ENCODE data around the gene KRTAP2-1. TPM values are rescaled to one million over a fixed set of nuclear protein-coding genes. Genes with fewer than 3 reads are reported as not detected.
"Not testable (repeated sequence)": the region's sequence is repeated elsewhere in the genome, so short reads cannot be mapped to it uniquely, and the experiment has no call there.

KRTAP2-1 gene
- total RNA-seq, 5 donors from 2014 or later (not counting 1 experiment from before 2014, with no cell fraction given) = not detected

DNA sequence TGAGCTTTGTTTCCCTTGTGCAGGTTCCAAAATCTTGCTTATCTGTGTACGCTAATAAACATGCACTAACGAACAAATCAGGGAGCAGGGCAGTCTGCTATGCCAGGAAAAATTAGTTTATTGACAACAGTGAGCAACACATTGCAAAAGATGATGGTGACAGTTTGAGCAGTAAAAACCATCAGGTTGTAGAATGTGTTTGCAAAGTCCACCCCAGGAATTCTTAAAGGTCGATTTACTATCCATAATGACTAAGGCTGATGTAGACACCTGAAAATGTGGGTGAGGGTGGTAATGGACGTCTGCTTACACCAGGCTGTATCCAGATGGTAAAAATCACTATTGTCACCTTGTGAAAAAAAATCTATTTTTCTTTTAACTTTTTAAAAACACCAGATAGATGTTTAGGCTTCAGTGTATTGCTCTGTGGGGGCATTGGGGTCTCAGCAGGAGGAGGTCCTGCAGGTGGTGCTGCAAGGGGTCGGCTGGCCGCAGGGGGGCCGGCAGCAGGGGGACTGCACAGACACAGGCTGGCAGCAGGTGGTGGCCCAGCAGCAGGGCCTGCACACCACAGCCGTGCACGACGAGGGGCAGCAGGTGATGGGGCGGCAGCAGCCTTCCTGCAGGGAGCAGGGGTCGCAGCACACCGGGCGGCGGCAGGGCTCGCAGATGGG is 18.0 kb upstream of the KRTAP2-1 start:
- CTCF ChIA-PET = interaction anchor here in 1 of 2 donors (0.5 kb wide), 1 partner anchor 125 kb away, joined by 3 read pairs; no protein-coding TSS in a partner anchor
- WGBS (ENCODE audit: insufficient coverage) = 100% methylated on average over 2 of the region's 16 CpGs
- DNase-seq; H3K36me3 ChIP-seq (ENCODE audit: control insufficient read depth in 2 of 2, extremely low read depth in 1 of 2, insufficient read depth in 1 of 2, low read length in 1 of 2); H3K4me3 ChIP-seq (ENCODE audit: control insufficient read depth in 1 of 2, extremely low read depth in 1 of 2, low read length in 1 of 2); H3K27ac ChIP-seq (ENCODE audit: low read length); H3K9me3 ChIP-seq; H3K36me3 Mint-ChIP-seq; H3K9me3 Mint-ChIP-seq; H3K27ac Mint-ChIP-seq; POLR2A ChIA-PET; ATAC-seq (replicated peaks in 1 of 4); H3K4me1 ChIP-seq (ENCODE audit: control insufficient read depth in 1 of 2, extremely low read depth in 1 of 2, insufficient read depth in 2 of 2, low read length in 2 of 2); H3K27me3 ChIP-seq (replicated peaks in 1 of 2; ENCODE audit: control insufficient read depth in 2 of 2, extremely low read depth in 1 of 2, insufficient read depth in 2 of 2, low read length in 1 of 2); H3K4me1 Mint-ChIP-seq; H3K4me3 Mint-ChIP-seq: not testable (repeated sequence)
- peaks cover 14 to 17% of the 10 kb centered on the region in 2 donors for H3K27me3 Mint-ChIP-seq

DNA sequence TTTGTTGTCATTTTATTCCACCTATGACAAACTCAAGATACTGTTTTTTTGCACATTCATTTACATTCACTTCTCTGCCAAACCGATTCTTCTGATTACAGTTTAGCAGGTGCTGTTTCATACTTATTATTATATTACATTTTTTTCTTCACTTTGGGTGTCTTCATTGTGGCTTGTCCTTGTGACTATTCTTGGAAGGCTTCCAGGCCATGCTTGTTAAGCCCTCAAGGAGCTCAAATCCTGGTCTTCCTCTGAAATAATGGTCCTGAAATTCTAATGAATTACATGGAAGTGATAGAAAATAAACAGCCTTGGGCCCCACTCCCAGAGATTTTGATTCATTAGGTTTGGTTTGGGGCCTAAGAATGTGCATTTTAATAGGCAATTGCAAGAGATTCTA is 17.2 kb upstream of the KRTAP2-1 start:
- Mint-ChIP-seq H3K4me3 (no peak overlapping the region), H3K27me3 (peaks cover 18 to 23% of the 10 kb centered on the region in 2 donors), H3K4me1 (peaks cover 0 to 2% (median 0%) of the 10 kb centered on the region in 3 donors), H3K36me3 (no peaks in the 10 kb centered on the region), H3K9me3 (no peaks in the 10 kb centered on the region), H3K27ac (no peak overlapping the region)
- DNase-seq = no peak
- H3K27me3 ChIP-seq (replicated peaks in 1 of 2; ENCODE audit: control insufficient read depth in 2 of 2, extremely low read depth in 1 of 2, insufficient read depth in 2 of 2, low read length in 1 of 2) = peaks cover 2 to 3% of the 10 kb centered on the region in 2 experiments
- ATAC-seq (replicated peaks in 1 of 4) = no peak
- no CpG with 5 or more reads among the region's 1 CpG for WGBS (ENCODE audit: insufficient coverage)
- H3K4me3 ChIP-seq (ENCODE audit: control insufficient read depth in 1 of 2, extremely low read depth in 1 of 2, low read length in 1 of 2) = no peak overlapping the region
- H3K27ac ChIP-seq (ENCODE audit: low read length) = no peak overlapping the region
- H3K9me3 ChIP-seq = no peaks in the 10 kb centered on the region
- H3K4me1 ChIP-seq (ENCODE audit: control insufficient read depth in 1 of 2, extremely low read depth in 1 of 2, insufficient read depth in 2 of 2, low read length in 2 of 2) = no peaks in the 10 kb centered on the region
- no peaks in the 10 kb centered on the region for H3K36me3 ChIP-seq (ENCODE audit: control insufficient read depth in 2 of 2, extremely low read depth in 1 of 2, insufficient read depth in 1 of 2, low read length in 1 of 2)
- ChIA-PET POLR2A (no interaction called here), CTCF (no interaction called here)

DNA sequence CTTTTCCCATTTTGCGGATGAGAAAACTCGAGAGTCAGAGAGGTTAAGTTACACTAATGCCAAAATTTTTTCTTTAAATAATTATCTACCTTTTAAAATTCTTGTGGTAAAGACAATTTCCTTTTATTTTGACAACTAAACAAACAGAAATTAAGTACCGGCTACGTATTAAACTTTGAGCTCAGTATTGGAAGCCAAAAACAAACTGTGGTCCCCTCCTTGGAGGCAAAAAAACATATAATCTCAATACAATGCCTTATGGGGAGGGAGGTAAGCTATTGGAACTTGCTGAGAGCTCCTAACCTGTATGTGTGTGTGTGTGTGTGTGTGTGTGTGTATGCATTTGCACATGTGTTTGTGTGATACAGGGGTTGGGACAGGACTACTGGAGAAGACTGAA is 16.3 kb upstream of the KRTAP2-1 start:
- Mint-ChIP-seq H3K4me1 (peaks cover 0 to 4% (median 0%) of the 10 kb centered on the region in 3 donors), H3K9me3 (no peaks in the 10 kb centered on the region), H3K4me3 (no peak overlapping the region), H3K27me3 (peaks cover 26 to 31% of the 10 kb centered on the region in 2 donors), H3K27ac (no peak overlapping the region), H3K36me3 (no peaks in the 10 kb centered on the region)
- ATAC-seq (replicated peaks in 1 of 4) (no peak), DNase-seq (no peak)
- POLR2A ChIA-PET = no interaction called here
- H3K9me3 ChIP-seq = no peaks in the 10 kb centered on the region
- no peak overlapping the region for H3K4me3 ChIP-seq (ENCODE audit: control insufficient read depth in 1 of 2, extremely low read depth in 1 of 2, low read length in 1 of 2)
- peaks cover 3 to 4% of the 10 kb centered on the region in 2 experiments for H3K27me3 ChIP-seq (replicated peaks in 1 of 2; ENCODE audit: control insufficient read depth in 2 of 2, extremely low read depth in 1 of 2, insufficient read depth in 2 of 2, low read length in 1 of 2)
- H3K27ac ChIP-seq (ENCODE audit: low read length) = no peak overlapping the region
- no CpG with 5 or more reads among the region's 4 CpGs for WGBS (ENCODE audit: insufficient coverage)
- no peaks in the 10 kb centered on the region for H3K36me3 ChIP-seq (ENCODE audit: control insufficient read depth in 2 of 2, extremely low read depth in 1 of 2, insufficient read depth in 1 of 2, low read length in 1 of 2)
- CTCF ChIA-PET = no interaction called here
- no peaks in the 10 kb centered on the region for H3K4me1 ChIP-seq (ENCODE audit: control insufficient read depth in 1 of 2, extremely low read depth in 1 of 2, insufficient read depth in 2 of 2, low read length in 2 of 2)

DNA sequence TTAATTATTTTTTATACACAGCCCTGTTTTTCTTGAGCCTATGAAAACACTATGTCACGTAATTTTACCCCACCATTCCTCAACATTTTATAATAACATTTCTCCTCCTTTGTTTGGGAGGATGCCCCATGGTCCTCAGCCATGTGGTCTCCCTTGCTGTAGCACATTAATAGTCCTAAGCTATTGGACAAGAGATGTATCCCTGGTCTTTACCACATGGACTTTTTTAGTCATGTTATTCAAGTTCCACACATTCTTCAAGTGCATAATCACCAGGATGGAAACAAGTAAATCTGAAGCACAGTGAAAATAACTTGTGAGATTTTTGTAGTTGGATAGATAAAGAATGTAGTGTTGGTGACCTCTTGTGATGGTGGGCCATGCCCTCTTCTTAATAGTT is 14.8 kb upstream of the KRTAP2-1 start:
- Mint-ChIP-seq H3K9me3 (peaks cover 0 to 3% (median 0%) of the 10 kb centered on the region in 3 donors), H3K36me3 (no peaks in the 10 kb centered on the region), H3K4me1 (peaks cover 0 to 4% (median 0%) of the 10 kb centered on the region in 3 donors), H3K4me3 (no peak overlapping the region), H3K27ac (no peak overlapping the region), H3K27me3 (peaks cover 39 to 43% of the 10 kb centered on the region in 2 donors)
- DNase-seq (no peak), ATAC-seq (replicated peaks in 1 of 4) (no peak)
- WGBS (ENCODE audit: insufficient coverage) = no CpG with 5 or more reads among the region's 1 CpG
- ChIA-PET POLR2A (no interaction called here), CTCF (no interaction called here)
- H3K27ac ChIP-seq (ENCODE audit: low read length) = no peak overlapping the region
- no peaks in the 10 kb centered on the region for H3K36me3 ChIP-seq (ENCODE audit: control insufficient read depth in 2 of 2, extremely low read depth in 1 of 2, insufficient read depth in 1 of 2, low read length in 1 of 2)
- H3K27me3 ChIP-seq (replicated peaks in 1 of 2; ENCODE audit: control insufficient read depth in 2 of 2, extremely low read depth in 1 of 2, insufficient read depth in 2 of 2, low read length in 1 of 2) = peaks cover 4 to 8% of the 10 kb centered on the region in 2 experiments
- no peaks in the 10 kb centered on the region for H3K4me1 ChIP-seq (ENCODE audit: control insufficient read depth in 1 of 2, extremely low read depth in 1 of 2, insufficient read depth in 2 of 2, low read length in 2 of 2)
- no peak overlapping the region for H3K4me3 ChIP-seq (ENCODE audit: control insufficient read depth in 1 of 2, extremely low read depth in 1 of 2, low read length in 1 of 2)
- H3K9me3 ChIP-seq = no peaks in the 10 kb centered on the region

DNA sequence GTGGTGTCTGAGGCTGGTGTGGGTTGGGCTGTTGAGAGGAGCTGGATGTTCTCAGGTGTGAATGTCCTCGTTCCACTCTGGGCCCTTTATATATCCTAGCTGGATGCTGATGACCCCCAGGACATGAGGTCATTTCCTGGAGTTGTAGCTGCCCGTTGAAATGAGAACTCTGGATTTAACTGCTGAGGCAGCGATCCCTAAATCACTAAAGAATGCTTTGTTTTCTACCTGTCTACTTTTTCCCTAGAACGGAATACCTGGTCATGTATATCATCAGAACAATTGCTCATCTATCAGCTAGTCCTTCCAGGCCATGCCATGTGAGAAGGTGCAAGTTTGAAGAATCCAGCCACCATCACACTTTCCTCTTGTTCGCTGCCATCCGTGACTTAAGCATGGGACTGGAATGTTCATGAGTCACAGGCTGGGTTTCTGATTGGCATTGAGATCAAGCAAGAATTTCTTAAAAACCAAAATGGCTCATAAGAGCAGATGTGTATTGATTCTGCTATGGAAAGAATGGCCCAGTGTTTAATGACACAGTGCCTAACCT is 13.0 kb upstream of the KRTAP2-1 start, which contains the start of gene KRTAP2-3:
TSS of gene KRTAP2-3 (minus strand) at position 63 of the 553 bp plus-strand sequence. CDS start 64 bp downstream, outside the sequence.
- no peak within 1 kb of the TSS for H3K27ac Mint-ChIP-seq
- DNase-seq = no peak
- Histone ChIP-seq H3K4me3 (ENCODE audit: control insufficient read depth in 1 of 2, extremely low read depth in 1 of 2, low read length in 1 of 2) (no peak within 1 kb of the TSS), H3K36me3 (ENCODE audit: control insufficient read depth in 2 of 2, extremely low read depth in 1 of 2, insufficient read depth in 1 of 2, low read length in 1 of 2) (no peaks in the 10 kb centered on the region), H3K27me3 (replicated peaks in 1 of 2; ENCODE audit: control insufficient read depth in 2 of 2, extremely low read depth in 1 of 2, insufficient read depth in 2 of 2, low read length in 1 of 2) (peaks cover 7 to 8% of the 10 kb centered on the region in 2 experiments), H3K27ac (ENCODE audit: low read length) (no peak within 1 kb of the TSS), H3K9me3 (no peaks in the 10 kb centered on the region), H3K4me1 (ENCODE audit: control insufficient read depth in 1 of 2, extremely low read depth in 1 of 2, insufficient read depth in 2 of 2, low read length in 2 of 2) (no peaks in the 10 kb centered on the region)
- H3K4me1 Mint-ChIP-seq = peaks cover 0 to 4% (median 0%) of the 10 kb centered on the region in 3 donors
- peaks cover 41 to 53% of the 10 kb centered on the region in 2 donors for H3K27me3 Mint-ChIP-seq
- WGBS (ENCODE audit: insufficient coverage) = 71% methylated on average over 4 of the region's 6 CpGs
- no peaks in the 10 kb centered on the region for H3K36me3 Mint-ChIP-seq
- no peak for ATAC-seq (replicated peaks in 1 of 4)
- CTCF ChIA-PET = no interaction called here
- no peak within 1 kb of the TSS for H3K4me3 Mint-ChIP-seq
- peaks cover 0 to 3% (median 0%) of the 10 kb centered on the region in 3 donors for H3K9me3 Mint-ChIP-seq
- POLR2A ChIA-PET = interaction anchor here in 1 of 2 donors (0.7 kb wide), 1 partner anchor 10 kb away, joined by 4 read pairs; no protein-coding TSS in a partner anchor

DNA sequence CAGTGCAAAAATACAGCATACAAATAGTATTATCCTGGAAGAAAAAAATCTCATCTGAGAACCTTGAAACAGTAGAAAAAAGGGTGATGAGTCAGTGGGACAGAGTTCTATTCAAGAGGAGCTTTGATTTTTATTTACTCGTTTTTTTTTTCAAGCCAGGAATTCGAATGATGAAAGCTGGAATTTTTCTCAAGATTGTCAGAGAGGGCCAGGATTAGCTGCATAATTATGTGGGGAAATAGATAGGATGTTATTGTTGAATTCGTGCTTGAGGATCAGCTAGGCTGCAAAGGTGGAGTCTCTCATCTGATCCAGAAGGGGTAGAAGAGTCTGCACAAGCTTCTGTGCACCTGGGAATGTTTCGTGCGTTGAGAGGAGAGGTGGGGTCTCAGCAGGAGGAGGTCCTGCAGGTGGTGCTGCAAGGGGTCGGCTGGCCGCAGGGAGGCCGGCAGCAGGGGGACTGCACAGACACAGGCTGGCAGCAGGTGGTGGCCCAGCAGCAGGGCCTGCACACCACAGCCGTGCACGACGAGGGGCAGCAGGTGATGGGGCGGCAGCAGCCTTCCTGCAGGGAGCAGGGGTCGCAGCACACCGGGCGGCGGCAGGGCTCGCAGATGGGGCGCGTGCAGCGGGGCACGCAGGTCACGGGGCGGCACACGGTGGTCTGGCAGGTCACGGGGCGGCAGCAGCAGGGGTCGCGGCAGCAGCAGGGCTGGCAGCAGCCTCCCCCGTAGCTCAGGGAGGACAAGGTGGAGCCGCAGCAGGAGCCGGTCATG is 12.3 kb upstream of the KRTAP2-1 start:
- H3K27ac ChIP-seq (ENCODE audit: low read length); H3K27me3 ChIP-seq (replicated peaks in 1 of 2; ENCODE audit: control insufficient read depth in 2 of 2, extremely low read depth in 1 of 2, insufficient read depth in 2 of 2, low read length in 1 of 2); H3K9me3 Mint-ChIP-seq; CTCF ChIA-PET; H3K36me3 ChIP-seq (ENCODE audit: control insufficient read depth in 2 of 2, extremely low read depth in 1 of 2, insufficient read depth in 1 of 2, low read length in 1 of 2); ATAC-seq (replicated peaks in 1 of 4); H3K9me3 ChIP-seq; H3K4me1 ChIP-seq (ENCODE audit: control insufficient read depth in 1 of 2, extremely low read depth in 1 of 2, insufficient read depth in 2 of 2, low read length in 2 of 2); H3K4me1 Mint-ChIP-seq; H3K27ac Mint-ChIP-seq; H3K36me3 Mint-ChIP-seq; H3K4me3 ChIP-seq (ENCODE audit: control insufficient read depth in 1 of 2, extremely low read depth in 1 of 2, low read length in 1 of 2); DNase-seq; H3K4me3 Mint-ChIP-seq: not testable (repeated sequence)
- WGBS (ENCODE audit: insufficient coverage) = 70% methylated on average over 7 of the region's 31 CpGs
- POLR2A ChIA-PET = interaction anchor here (0.6 to 0.7 kb wide), 2 partner anchors 351 to 1382 kb away, joined by 3 read pairs; no protein-coding TSS in a partner anchor
- peaks cover 42 to 54% of the 10 kb centered on the region in 2 donors for H3K27me3 Mint-ChIP-seq
